LNCAP (cell line): ENCODE results near the gene PLXDC2.

Source experiments
- TF ChIP-seq, protein P1 (sequence below): fragments of 450-650 bp; IDR thresholded peaks from 2 replicates; pipeline ENCODE4 v1.5.1; 2017; ENCODE audit warnings: mild to moderate bottlenecking

The PLXDC2 gene

DNA sequence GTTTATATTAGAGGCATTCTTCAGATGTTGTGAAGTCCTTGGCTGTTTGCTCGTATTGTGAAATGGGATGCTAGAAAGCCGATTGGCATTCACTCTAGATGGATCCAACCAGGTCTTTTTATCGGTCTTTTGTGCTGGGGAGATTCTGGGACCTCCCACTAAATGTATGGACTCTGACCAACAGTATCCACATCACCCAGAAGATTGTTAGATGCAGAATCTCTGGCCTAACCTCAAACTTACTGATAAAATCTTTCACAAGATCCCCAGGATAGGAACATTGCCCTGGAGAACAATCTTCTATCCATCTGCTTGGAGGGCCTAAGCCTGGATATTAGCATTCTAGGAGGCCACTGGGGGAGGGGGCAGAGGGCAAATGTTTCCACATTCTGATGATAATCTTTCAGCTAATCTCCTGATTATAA, 160.9 kb downstream of the PLXDC2 start:
- TF ChIP-seq, protein P1, sequence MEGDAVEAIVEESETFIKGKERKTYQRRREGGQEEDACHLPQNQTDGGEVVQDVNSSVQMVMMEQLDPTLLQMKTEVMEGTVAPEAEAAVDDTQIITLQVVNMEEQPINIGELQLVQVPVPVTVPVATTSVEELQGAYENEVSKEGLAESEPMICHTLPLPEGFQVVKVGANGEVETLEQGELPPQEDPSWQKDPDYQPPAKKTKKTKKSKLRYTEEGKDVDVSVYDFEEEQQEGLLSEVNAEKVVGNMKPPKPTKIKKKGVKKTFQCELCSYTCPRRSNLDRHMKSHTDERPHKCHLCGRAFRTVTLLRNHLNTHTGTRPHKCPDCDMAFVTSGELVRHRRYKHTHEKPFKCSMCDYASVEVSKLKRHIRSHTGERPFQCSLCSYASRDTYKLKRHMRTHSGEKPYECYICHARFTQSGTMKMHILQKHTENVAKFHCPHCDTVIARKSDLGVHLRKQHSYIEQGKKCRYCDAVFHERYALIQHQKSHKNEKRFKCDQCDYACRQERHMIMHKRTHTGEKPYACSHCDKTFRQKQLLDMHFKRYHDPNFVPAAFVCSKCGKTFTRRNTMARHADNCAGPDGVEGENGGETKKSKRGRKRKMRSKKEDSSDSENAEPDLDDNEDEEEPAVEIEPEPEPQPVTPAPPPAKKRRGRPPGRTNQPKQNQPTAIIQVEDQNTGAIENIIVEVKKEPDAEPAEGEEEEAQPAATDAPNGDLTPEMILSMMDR = no peak

DNA sequence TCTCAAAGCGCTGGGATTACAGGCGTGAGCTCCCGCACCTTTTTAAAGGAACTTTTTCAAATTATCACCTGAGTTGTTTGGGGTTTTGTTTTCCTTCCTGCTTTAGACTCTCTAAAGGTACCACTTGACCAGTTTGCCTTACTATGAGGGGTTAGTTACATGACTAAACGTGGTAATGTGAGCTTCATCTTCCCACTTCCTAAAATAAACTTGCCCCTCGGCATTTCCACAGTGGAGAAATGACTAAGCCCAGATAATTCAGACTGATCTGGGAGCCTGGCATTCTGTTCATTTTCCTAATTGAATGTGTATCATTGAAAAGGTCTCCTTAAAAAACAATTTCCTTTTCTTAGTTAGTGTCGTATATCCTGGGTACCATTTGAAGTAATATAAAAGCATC, 163.4 kb downstream of the PLXDC2 start:
- TF ChIP-seq, protein P1 = no peak

DNA sequence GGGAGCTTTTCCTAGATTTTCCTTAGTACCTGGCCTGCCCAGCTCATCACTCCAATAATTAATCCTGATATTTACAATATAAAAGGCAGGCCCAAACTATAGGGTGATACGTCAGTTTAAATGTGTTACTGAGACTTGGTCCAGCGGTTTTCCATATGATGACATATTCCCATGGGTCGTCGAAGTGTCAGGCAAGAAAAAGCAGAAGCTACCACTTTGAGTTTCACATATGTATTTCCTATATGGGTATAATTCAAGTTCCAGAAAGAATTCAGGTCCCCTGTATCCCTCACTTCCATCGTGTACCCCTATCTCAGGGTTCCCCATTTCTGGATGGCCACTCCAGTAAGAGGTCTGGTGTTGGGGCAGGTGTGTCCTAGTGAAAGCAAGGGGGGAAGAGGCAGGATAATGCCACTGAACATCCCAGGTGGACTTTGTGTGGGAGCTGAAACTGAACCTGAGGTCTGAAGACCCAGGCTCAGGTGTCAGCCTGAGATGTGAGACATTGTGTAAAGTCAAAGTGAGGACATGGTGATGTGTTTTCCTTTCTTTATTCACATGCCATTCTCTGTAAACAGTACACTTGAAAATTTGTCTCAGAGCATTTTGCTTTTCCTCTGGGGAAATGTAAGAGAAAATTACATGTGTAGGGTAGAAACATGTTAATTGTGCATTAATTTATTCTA, 167.8 kb downstream of the PLXDC2 start:
- TF ChIP-seq, protein P1 = no peak

DNA sequence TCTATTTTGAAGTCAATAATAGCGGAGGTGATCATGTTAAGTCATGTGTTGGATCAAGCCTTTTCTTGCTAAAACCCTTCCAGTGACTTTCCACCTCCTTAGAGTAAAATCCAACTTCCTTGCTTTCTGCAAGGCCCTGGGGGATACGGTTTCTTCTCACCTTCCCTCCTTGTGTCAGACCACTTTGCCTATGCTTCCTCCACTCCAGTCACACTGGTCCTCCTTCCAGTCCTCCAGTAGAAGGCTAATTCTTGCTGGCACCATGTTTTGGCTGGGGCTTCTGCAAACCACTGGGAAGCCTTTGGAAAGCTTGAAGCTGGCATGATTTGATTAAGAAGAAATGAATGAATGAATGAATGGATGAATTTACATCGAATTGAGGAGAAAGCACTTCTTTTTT, 169.5 kb downstream of the PLXDC2 start:
- TF ChIP-seq, protein P1 = no peak

DNA sequence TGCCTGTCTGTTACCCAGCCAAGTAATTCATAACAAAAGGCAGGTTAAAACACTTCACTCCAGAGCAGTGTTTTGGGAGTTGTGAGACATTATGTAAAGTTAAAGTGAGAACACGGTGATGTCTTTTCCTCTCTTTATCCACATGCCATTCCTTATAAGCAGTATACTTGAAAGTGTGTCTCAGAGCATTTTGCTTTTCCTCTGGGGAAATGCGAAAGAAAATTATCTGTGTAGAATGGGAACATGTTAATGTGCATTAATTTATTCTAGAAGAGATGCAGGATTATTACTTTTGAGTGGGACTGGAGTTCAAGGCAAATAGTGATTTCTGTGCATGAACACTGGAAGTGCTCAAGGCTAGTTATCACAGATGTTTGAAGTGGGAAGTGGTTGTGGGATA, 170.4 kb downstream of the PLXDC2 start:
- TF ChIP-seq, protein P1 = no peak

DNA sequence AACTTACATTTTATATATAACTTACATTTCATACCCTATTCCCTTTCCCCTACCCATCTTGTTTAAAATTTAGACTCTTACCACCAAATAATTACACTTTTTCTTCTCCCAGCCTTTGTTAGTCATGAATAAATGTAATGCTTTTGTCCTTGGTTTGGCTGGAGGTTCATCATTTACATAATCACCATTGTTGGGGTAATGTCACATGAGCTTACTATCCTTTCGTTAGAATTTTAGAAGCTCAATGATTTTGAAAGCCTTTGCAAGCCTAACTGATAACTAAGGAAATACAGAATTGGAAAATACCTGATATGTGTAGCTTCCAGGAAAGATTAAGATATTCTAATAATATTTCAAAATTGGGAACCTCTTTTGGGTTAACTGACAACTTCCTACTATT, 171.7 kb downstream of the PLXDC2 start:
- TF ChIP-seq, protein P1 = no peak

DNA sequence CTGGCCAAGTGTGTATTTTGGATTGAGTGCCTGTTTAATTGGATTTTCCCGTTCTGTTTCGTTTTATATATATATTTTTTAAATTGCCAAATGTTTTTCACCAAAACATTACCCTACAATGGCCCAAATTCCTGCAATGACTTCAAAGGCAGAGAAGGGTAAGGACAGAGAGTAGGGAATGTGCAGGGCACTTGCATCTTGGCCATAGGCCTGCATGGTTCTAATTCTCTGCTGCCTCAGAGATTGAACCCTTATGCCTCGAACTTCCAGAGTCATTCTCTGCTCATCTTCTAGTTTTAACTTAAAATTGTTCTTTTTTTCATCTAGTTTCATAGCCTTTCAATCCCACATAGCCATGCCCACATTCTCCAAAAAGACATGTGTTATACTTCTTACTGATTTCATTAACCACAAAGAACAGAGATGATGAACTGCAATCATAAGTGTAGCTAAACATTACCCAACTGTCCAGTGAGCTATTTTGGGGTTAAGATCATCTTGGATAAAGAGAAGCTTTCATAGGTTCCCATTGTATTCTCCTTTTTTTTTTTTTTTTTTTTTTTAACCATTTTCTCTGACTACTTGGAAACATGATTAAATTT, 177.6 kb downstream of the PLXDC2 start:
- TF ChIP-seq, protein P1 = no peak
